T-helper 22 cell (primary cell): ENCODE results near the gene C1orf35.

Source experiments
- DNase-seq: peaks from one replicate; pipeline ENCODE4 v3.0.0-alpha.2; 2020; ENCODE audit warnings: low read depth

Gene C1orf35

DNA sequence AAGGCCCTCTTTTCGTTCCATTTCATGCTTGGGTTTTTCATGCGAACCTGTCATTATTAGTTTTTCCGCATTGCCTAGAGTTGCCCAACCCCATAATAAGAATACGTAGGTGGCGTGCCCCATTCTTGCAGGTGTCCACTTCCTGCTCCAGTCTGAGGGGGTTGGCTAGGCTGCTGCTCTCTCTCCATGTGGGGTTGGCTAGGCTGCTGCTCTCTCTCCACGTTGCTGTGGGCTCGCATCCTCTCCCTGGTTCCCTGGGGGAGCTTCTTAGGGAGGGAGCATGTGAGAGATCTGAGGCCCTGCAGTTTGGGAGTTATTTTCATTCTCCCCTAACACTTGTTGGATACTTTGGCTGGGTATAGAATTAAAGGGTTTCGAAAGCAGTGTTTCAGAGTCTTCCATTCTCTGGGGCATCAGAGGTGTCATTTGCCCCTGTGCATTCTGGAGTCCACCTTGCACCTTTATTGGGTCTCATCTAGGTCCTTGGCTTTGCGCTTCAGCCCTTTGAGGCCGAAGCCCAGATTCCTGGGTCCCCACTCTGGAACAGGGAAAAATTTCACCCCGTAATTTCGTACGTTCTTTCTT, 8.6 kb downstream of the C1orf35 start:
- DNase-seq = no peak

GRCh38 chr1:228093050-228093906, 9.8 kb downstream of the C1orf35 start:
- DNase-seq = no peak

DNA sequence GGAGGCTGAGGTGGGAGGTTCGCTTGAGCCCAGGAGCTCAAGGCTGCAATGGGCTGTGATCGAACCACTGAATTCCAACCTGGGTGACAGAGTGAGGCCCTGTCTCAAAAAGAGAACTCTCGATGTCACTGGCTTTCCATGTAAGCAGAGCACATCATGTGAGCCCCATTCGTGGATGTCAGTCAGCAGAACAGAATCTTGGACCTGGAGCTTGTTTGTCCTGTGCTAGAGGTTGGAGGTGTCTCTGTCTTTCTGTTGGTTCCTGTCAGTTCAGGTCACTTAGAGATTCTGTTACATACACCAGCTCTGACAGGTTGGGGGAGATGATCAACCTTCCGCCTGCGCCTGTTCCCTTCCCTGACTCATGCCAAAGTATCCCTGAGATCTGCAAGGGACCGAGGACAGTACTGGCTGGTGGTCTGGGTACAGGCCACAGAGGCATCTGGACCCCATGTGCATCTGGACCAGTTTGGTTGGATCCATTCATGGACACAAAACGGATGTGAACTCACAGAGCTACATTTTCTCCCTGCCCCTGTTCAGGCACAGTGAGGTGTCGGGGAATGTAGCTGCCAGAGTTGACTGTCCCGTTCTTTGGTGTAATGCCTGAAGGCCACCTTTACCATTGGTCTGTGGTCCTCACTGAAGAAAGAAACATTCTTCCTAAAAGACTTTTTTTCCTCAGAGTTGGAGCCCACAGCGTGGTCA, 10.6 kb downstream of the C1orf35 start:
- no peak for DNase-seq

GRCh38 chr1:228091084-228091483, 12.0 kb downstream of the C1orf35 start:
- DNase-seq = no peak

- DNase-seq = no peak
Measured at GRCh38 chr1:228090613-228091081, 12.5 kb downstream of the C1orf35 start.

DNA sequence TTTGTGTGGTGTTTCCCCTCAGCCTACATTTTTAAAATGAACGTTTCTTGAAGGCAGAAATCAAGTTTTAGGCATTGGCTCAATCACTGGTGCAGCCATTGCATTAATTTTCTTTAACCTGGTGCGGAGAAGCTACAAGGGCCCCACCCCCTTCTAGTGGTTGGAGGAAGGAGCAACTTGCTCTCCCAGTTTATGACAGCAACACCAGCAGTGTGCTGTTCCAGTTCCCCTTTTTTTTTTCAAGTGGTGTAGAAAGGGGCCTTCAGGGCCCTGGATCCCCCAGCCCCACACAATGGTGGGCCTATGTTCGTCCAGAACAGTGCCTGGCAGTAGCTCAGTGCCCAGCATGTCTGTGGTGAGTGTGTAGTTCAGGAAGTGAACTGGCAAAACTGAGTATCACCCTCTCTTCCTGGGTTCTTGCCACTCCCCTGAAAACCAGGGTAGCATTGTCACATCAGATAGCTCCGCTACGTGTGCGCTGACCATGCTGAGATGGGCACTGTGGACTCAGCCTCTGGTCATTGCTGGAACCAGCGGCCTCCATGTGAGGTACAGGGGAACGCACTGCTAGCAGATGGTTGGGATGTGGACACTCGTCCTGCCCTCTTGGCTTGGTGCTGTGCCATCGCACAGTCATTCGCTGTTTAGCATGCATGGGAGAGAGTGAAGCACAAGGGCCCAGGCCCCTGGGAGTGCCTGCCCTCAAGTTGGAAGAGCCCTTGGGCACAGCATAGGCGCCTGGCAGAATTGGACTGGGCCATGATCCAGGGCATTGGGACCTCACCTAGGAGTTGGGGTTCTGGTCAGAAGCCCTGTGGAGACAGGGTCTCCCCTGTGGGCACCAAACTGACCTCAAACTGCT, 13.4 kb downstream of the C1orf35 start:
- no peak for DNase-seq

- no peak for DNase-seq
Measured at GRCh38 chr1:228088586-228089498, 14.3 kb downstream of the C1orf35 start.

DNA sequence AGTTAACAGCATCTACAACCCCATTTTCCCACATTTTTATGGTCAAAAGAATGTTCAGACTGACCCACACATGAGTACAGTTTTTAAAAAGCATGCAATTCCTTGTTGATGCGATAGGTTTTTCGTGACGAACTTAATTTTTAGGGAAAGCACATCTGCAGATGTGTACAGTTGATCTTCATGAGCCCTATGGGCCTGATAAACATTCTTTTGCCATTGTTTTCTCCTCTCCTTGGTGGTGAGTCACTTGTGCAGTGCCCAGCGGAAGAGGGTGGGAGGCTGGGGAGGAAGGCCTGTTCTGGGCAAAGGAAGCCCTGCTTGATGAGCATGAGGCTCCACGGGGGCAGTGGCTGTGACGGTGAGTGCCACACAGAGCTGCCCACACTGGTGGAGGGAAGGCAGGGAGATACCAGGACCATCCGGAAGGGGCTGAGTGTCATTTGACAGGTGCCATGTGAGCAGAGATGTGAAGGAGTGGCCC, 15.3 kb downstream of the C1orf35 start:
- no peak for DNase-seq

- no peak for DNase-seq
Measured at GRCh38 chr1:228085287-228085951, 17.7 kb downstream of the C1orf35 start.

DNA sequence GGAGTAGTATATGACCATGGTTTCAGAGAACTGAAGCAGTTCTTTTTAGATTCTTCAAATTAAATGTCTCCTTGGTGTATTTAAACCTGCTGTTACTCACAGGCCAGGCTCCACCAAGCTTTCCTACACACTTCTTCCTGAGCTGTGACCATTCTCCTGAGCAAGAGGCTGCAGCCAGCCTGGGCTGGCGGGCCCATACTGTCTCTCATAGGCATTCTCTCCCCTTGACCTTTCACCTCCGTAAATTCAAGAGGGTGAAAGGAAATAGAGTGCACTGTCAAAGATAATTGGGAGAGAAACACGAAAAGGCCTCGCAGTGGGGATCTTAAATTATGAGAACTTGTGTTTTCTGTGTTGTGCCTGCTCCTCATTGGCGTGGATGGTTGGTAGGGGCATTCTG, 18.3 kb downstream of the C1orf35 start:
- no peak for DNase-seq

GRCh38 chr1:228084325-228084724, 18.8 kb downstream of the C1orf35 start:
- DNase-seq = no peak

- DNase-seq = no peak
Measured at GRCh38 chr1:228083871-228084278, 19.2 kb downstream of the C1orf35 start.

DNA sequence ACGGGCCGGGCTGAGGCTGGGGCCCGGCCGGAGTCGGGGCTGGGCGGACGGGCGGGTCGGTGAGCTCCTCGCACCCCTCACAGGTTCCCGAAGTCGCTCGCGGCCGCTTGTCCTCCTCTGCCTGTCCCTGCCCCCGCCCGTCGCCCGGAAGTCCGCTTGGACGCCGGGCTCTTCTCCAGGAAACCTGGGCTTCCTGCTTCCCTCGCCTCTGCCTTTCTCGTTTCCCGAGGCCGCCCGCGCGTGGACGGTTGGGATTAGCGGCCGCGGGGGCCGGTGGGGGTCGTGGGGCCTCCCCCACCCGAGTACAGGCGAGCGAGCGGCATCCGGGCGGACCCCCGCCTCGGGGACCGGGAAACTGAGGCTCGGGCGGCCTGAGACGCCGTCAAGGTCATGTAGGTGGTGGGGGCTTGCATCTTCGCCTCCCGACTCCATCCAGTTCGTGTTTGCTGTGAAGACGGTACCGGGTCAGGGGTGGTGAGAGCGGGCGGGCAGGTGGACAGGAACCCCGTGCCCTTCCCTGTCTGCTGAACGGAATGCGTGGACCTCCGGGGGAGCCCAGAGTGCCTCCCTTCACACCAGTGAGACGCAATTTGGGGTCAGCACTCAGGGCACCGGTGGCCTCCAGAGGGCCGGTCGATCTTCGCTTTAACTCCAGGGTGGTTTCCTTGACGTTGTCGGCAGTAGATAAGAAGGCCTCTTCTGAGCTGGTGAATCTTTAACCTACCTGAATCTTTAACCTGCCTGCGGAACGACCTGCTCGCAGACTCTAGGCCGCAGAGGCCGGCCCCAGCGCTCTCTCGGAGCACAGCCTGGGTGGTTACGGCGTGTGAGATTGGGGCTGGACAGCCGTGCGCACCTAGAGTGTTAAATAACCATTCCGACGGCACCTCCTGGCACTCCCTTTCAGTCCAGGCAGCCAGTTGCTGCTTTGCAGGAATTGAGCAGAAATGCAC, 19.9 kb downstream of the C1orf35 start:
- no peak for DNase-seq

DNA sequence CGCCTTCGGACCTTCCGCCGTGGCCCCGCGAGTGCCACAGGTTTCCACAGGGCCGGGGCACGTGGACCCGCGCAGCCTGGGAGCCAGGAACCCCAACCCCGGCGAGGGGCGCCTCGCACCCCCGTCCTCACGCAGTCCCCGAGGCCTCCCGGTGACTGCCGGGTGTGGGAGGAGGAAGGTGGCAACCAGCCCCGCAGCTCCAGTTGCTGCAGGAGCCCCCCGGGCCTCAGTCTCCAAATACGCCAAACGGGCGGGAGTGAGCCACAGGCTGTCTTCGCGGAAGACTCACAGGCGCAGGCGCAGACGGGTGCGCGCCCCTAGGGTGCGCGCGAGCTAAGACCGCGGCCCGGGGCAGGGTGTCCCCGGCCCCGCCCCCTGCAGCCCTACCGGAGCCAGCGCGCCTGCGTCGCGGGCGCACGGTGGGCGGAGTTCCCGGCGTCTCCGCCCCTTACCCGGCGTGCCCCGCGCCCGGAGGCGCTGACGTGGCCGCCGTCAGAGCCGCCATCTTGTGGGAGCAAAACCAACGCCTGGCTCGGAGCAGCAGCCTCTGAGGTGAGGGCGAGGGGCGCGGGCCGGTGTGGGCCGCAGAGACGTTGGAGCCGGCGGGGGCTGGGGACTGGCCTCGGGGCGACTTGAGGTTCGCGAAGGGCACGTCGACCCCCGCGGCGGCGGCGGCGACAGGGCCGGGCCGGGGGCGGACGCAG, 20.8 kb downstream of the C1orf35 start, which contains the start of gene ARF1:
ARF1 (plus strand) TSS at position 495 of the 704 bp plus-strand sequence. CDS start 14,407 bp downstream, outside the sequence.
- peak; percentile 87 for DNase-seq

GRCh38 chr1:228081578-228082213, 21.4 kb downstream of the C1orf35 start:
- no peak for DNase-seq

- DNase-seq = no peak
Measured at GRCh38 chr1:228081144-228081543, 22.0 kb downstream of the C1orf35 start.

GRCh38 chr1:228079601-228080263, 23.4 kb downstream of the C1orf35 start:
- no peak for DNase-seq
